HUES48 (cell line): ENCODE measurements around the gene ZNF791.
A peak's percentile ranks its signal among the peaks of the same experiment; 100 is the strongest.
"Not testable (repeated sequence)": the region's sequence is repeated elsewhere in the genome, so short reads cannot be mapped to it uniquely, and the experiment has no call there.

Experiments
- H3K27ac ChIP-seq: one replicate; pipeline ENCODE4 v1.7.0; 2013; ENCODE audit warnings: low read depth, low read length, inconsistent platforms
- H3K27me3 ChIP-seq: 2 replicates; pipeline ENCODE4 v1.6.1; 2013; ENCODE audit warnings: mild to moderate bottlenecking, low read length; ENCODE audit not compliant: control insufficient read depth, insufficient read depth
- H3K36me3 ChIP-seq: 2 replicates; pipeline ENCODE4 v1.6.1; 2013; ENCODE audit warnings: low read length; ENCODE audit not compliant: control insufficient read depth, insufficient read depth
- H3K4me1 ChIP-seq: 2 replicates; pipeline ENCODE4 v1.6.1; 2013; ENCODE audit warnings: mild to moderate bottlenecking, low read length; ENCODE audit not compliant: control insufficient read depth, insufficient read depth
- H3K4me3 ChIP-seq: 2 replicates; pipeline ENCODE4 v1.5.1; 2013; ENCODE audit warnings: mild to moderate bottlenecking, low read depth, low read length
- H3K9ac ChIP-seq: 2 replicates; pipeline ENCODE4 v1.6.1; 2013; ENCODE audit warnings: mild to moderate bottlenecking, low read depth, low read length, moderate library complexity
- H3K9me3 ChIP-seq: 2 replicates; pipeline ENCODE4 v1.6.1; 2013; ENCODE audit warnings: low read length; ENCODE audit not compliant: control insufficient read depth, insufficient read depth

Gene ZNF791

GRCh38 chr19:12603714-12604113 lies 7.0 kb upstream of the ZNF791 start:
- peaks cover 14% of the 10 kb centered on the region for H3K36me3 ChIP-seq
- H3K9me3 ChIP-seq = no peaks in the 10 kb centered on the region
- no peak overlapping the region for H3K4me3 ChIP-seq
- H3K4me1 ChIP-seq = no peaks in the 10 kb centered on the region
- H3K27me3 ChIP-seq = no peaks in the 10 kb centered on the region
- no peak overlapping the region for H3K9ac ChIP-seq
- no peak overlapping the region for H3K27ac ChIP-seq

GRCh38 chr19:12606796-12607195 lies 3.9 kb upstream of the ZNF791 start:
- H3K27me3 ChIP-seq = no peaks in the 10 kb centered on the region
- H3K27ac ChIP-seq = no peak overlapping the region
- no peaks in the 10 kb centered on the region for H3K4me1 ChIP-seq
- peaks cover 18% of the 10 kb centered on the region for H3K36me3 ChIP-seq
- no peak overlapping the region for H3K4me3 ChIP-seq
- H3K9me3 ChIP-seq = no peaks in the 10 kb centered on the region
- no peak overlapping the region for H3K9ac ChIP-seq

DNA sequence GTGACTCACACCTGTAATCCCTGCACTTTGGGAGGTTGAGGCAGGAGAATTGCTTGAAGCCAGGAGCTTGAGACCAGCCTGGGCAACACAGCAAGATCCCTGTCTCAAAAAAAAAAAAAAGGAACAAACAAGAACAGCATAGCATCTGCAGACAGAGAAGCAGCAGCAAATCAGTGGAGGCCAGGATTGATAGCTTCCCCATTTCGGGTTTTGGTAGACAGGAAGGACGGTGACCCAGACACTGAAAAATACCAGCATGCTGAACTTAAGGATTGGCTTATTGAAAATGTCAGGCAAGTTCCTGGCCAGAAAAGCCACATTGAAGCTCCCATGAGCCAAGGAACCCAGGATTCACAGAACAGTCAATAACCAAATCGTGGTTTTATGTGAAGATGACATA lies 3.1 kb upstream of the ZNF791 start:
- H3K4me1 ChIP-seq = no peaks in the 10 kb centered on the region
- H3K36me3 ChIP-seq = peaks cover 21% of the 10 kb centered on the region
- no peaks in the 10 kb centered on the region for H3K9me3 ChIP-seq
- no peak overlapping the region for H3K9ac ChIP-seq
- H3K4me3 ChIP-seq = no peak overlapping the region
- H3K27ac ChIP-seq = no peak overlapping the region
- H3K27me3 ChIP-seq = no peaks in the 10 kb centered on the region

- peak overlapping the region; percentile 79 for H3K9ac ChIP-seq
- H3K36me3 ChIP-seq = peaks cover 36% of the 10 kb centered on the region
- H3K27ac ChIP-seq = peak overlapping the region; percentile 94
- H3K9me3 ChIP-seq = no peaks in the 10 kb centered on the region
- no peaks in the 10 kb centered on the region for H3K27me3 ChIP-seq
- H3K4me3 ChIP-seq = peak overlapping the region; percentile 82
- H3K4me1 ChIP-seq = no peaks in the 10 kb centered on the region
Observed at GRCh38 chr19:12611361-12611699, 610 bp downstream of the ZNF791 start.

GRCh38 chr19:12617646-12618045 lies 6.9 kb downstream of the ZNF791 start:
- Histone ChIP-seq H3K9me3 (no peaks in the 10 kb centered on the region), H3K36me3 (peaks cover 23% of the 10 kb centered on the region), H3K27me3 (no peaks in the 10 kb centered on the region), H3K4me1 (no peaks in the 10 kb centered on the region), H3K9ac (no peak overlapping the region), H3K4me3 (no peak overlapping the region), H3K27ac (no peak overlapping the region)

DNA sequence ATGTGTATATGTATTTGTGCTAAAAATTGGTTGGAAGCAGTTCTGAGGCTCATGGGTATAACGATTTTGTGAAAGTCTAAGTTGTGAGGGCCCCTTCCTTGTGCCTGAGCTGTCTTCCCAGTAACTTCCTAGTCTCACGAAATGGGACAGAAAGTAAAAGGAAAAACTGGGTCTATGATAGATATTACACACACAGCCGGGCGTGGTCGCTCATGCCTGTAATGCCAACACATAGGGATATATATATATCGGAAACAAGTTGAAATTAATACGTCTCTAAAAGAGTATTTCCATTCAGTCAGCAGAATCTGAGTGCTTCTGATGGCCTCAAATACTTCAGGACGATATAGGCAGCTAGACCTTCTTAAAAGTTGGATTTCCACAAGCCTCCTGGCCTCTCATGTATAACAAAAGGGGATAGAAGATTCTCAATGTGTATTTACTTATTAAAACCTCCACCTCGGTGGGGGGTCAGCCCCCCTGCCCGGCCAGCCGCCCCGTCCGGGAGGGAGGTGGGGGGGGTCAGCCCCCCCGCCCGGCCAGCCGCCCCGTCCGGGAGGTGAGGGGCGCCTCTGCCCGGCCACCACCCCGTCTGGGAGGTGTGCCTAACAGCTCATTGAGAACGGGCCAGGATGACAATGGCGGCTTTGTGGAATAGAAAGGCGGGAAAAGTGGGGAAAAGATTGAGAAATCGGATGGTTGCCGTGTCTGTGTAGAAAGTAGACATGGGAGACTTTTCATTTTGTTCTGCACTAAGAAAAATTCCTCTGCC lies 10.7 kb downstream of the ZNF791 start:
- H3K9ac ChIP-seq, H3K4me1 ChIP-seq, H3K4me3 ChIP-seq, H3K27me3 ChIP-seq, H3K9me3 ChIP-seq: not testable (repeated sequence)
- Histone ChIP-seq H3K36me3 (peaks cover 33% of the 10 kb centered on the region), H3K27ac (peak overlapping the region; percentile 32)

GRCh38 chr19:12623361-12624031 lies 12.8 kb downstream of the ZNF791 start:
- no peak overlapping the region for H3K9ac ChIP-seq
- H3K9me3 ChIP-seq = peaks cover 19% of the 10 kb centered on the region
- H3K4me3 ChIP-seq = no peak overlapping the region
- H3K36me3 ChIP-seq = peaks cover 51% of the 10 kb centered on the region
- no peak overlapping the region for H3K27ac ChIP-seq
- H3K4me1 ChIP-seq = no peaks in the 10 kb centered on the region
- H3K27me3 ChIP-seq = no peaks in the 10 kb centered on the region

DNA sequence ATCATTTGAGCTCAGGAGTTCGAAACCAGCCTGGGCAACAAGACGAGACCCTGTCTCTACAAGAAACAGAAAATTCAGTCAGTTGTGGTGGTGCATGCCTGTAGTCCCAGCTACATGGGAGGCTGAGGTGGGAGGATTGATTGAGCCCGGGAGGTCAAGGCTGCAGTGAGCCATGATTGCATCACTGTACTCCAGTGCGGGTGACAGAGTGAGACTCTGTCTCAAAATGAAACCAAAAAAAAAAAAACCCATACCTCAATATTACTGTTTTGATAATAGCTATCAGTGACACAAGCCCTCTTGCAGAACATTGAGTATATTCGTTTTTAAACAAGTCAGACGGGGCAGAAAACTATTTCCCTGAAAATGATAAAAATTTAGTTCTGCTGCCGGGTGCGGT lies 16.2 kb downstream of the ZNF791 start:
- Histone ChIP-seq H3K9me3 (peaks cover 37% of the 10 kb centered on the region), H3K4me3 (no peak overlapping the region), H3K27me3 (no peaks in the 10 kb centered on the region), H3K27ac (no peak overlapping the region), H3K4me1 (no peaks in the 10 kb centered on the region), H3K9ac (no peak overlapping the region), H3K36me3 (peaks cover 74% of the 10 kb centered on the region)

- Histone ChIP-seq H3K27ac (no peak overlapping the region), H3K9ac (no peak overlapping the region), H3K36me3 (peaks cover 71% of the 10 kb centered on the region), H3K4me3 (no peak overlapping the region), H3K9me3 (peaks cover 37% of the 10 kb centered on the region), H3K27me3 (no peaks in the 10 kb centered on the region), H3K4me1 (no peaks in the 10 kb centered on the region)
Observed at GRCh38 chr19:12628040-12629022, 17.6 kb downstream of the ZNF791 start.

DNA sequence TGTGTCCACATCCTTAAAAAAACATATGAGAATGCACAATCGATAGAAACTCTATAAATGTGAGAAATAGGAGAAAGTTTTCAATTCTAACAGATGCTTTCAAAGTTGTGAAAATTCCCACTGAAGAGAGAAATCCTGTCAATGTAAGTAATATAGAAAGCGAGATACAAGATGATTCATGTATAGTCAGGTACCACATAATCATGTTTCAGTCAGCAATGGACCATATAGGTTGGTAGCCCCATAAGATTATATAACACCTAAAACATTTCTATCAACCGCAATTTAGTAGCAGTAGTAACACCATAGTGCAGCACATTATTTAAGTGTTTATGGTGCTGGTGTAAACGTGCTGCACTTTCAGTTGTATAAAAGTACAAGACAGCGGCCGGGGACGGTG lies 18.5 kb downstream of the ZNF791 start:
- peaks cover 37% of the 10 kb centered on the region for H3K9me3 ChIP-seq
- no peak overlapping the region for H3K27ac ChIP-seq
- no peak overlapping the region for H3K4me3 ChIP-seq

More for the DNA sequence above, 18.5 kb downstream of the ZNF791 start:
- Histone ChIP-seq H3K36me3 (peaks cover 63% of the 10 kb centered on the region), H3K9ac (no peak overlapping the region), H3K4me1 (no peaks in the 10 kb centered on the region), H3K27me3 (no peaks in the 10 kb centered on the region)
